ENCODE measurements around the gene NAT8L. TPM values are rescaled to one million over a fixed set of nuclear protein-coding genes. Genes with fewer than 3 reads are reported as not detected.
A peak's percentile ranks its signal among the peaks of the same experiment; 100 is the strongest.

The NAT8L gene
- total RNA-seq, 1 donor from 2014 or later, result 2.0 TPM

GRCh38 chr4:2083116-2083825 lies 24.1 kb downstream of the NAT8L start:
- no peak overlapping the region for H3K4me3 ChIP-seq (ENCODE audit: low read depth, low read length)
- no peak for DNase-seq (ENCODE audit: low read depth)
- TF ChIP-seq, protein P1, sequence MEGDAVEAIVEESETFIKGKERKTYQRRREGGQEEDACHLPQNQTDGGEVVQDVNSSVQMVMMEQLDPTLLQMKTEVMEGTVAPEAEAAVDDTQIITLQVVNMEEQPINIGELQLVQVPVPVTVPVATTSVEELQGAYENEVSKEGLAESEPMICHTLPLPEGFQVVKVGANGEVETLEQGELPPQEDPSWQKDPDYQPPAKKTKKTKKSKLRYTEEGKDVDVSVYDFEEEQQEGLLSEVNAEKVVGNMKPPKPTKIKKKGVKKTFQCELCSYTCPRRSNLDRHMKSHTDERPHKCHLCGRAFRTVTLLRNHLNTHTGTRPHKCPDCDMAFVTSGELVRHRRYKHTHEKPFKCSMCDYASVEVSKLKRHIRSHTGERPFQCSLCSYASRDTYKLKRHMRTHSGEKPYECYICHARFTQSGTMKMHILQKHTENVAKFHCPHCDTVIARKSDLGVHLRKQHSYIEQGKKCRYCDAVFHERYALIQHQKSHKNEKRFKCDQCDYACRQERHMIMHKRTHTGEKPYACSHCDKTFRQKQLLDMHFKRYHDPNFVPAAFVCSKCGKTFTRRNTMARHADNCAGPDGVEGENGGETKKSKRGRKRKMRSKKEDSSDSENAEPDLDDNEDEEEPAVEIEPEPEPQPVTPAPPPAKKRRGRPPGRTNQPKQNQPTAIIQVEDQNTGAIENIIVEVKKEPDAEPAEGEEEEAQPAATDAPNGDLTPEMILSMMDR (conservative IDR thresholded peaks at IDR 0.05; ENCODE audit: low read depth, low read length), result no peak

DNA sequence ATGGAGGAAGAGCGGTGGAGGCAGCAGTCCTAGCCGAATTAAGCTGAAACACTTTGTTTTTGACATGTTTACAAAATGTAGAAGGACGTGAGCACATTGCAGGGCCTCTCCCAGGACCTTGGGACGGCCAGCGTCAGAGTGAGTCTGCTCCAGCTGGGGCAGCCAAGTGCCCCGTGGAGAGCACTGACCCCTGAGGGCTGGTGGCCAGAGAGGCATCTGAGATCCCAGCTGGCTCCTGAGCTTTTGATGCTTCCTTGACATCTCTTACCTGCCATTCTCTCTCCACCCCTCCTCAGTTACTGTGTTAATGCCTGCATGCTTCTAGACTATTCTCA lies 24.7 kb downstream of the NAT8L start:
- TF ChIP-seq, protein P1 (conservative IDR thresholded peaks at IDR 0.05; ENCODE audit: low read depth, low read length), result no peak
- no peak for DNase-seq (ENCODE audit: low read depth)
- H3K4me3 ChIP-seq (ENCODE audit: low read depth, low read length), result no peak overlapping the region

DNA sequence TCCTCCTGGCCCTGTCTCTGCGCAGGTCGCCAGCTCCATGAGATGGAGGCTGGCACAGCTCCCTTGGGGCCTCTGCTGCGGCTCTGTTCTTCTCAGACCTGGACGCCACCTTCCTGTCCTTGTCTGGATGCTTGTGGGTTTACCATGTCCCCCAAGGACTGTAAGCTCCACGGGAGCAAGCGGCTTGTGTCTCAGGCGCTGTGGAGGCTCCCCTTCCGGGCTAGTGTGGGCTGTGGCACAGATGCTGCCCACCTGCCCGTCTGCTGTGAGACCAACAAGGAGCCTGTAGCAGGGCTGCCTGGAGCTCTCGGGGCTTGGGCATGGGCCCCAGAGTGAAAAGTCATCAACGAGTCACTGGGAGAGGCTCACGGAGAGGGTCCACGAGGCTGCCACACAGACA lies 25.2 kb downstream of the NAT8L start:
- TF ChIP-seq, protein P1 (conservative IDR thresholded peaks at IDR 0.05; ENCODE audit: low read depth, low read length), result no peak
- no peak for DNase-seq (ENCODE audit: low read depth)
- H3K4me3 ChIP-seq (ENCODE audit: low read depth, low read length), result no peak overlapping the region

- TF ChIP-seq, protein P1 (conservative IDR thresholded peaks at IDR 0.05; ENCODE audit: low read depth, low read length), result no peak
- H3K4me3 ChIP-seq (ENCODE audit: low read depth, low read length), result no peak overlapping the region
- DNase-seq (ENCODE audit: low read depth), result no peak
Measured at GRCh38 chr4:2085496-2085901, 26.4 kb downstream of the NAT8L start.

GRCh38 chr4:2087170-2087569 lies 28.0 kb downstream of the NAT8L start:
- no peak for DNase-seq (ENCODE audit: low read depth)
- TF ChIP-seq, protein P1 (conservative IDR thresholded peaks at IDR 0.05; ENCODE audit: low read depth, low read length), result peak; percentile 12
- no peak overlapping the region for H3K4me3 ChIP-seq (ENCODE audit: low read depth, low read length)

GRCh38 chr4:2089222-2089621 lies 30.1 kb downstream of the NAT8L start:
- H3K4me3 ChIP-seq (ENCODE audit: low read depth, low read length), result no peak overlapping the region
- no peak for DNase-seq (ENCODE audit: low read depth)
- TF ChIP-seq, protein P1 (conservative IDR thresholded peaks at IDR 0.05; ENCODE audit: low read depth, low read length), result no peak

- no peak for DNase-seq (ENCODE audit: low read depth)
- no peak overlapping the region for H3K4me3 ChIP-seq (ENCODE audit: low read depth, low read length)
- TF ChIP-seq, protein P1 (conservative IDR thresholded peaks at IDR 0.05; ENCODE audit: low read depth, low read length), result no peak
Measured at GRCh38 chr4:2090642-2091041, 31.5 kb downstream of the NAT8L start.

Data from epithelial cell of proximal tubule (primary cell).